DND-41 (cell line): Measurements from ENCODE around the gene NBAS.

Experiments
- ATAC-seq: fragments of 200-7000 bp; cut with Tn5 transposase; 3 replicates; pipeline ENCODE4 v1.9.1; 2021; ENCODE audit warnings: low read depth; ENCODE audit not compliant: insufficient read depth
- DNase-seq: peaks from one replicate; pipeline ENCODE4 v3.0.0-alpha.2; 2020
- H2AFZ ChIP-seq: 2 replicates; pipeline ENCODE4 v1.6.0; 2012; ENCODE audit warnings: low read depth, low read length
- H3K27ac ChIP-seq: 2 replicates; pipeline ENCODE4 v1.5.1; 2012; ENCODE audit warnings: low read length, inconsistent platforms
- H3K27me3 ChIP-seq: fragments of 200-600 bp; sonication (generic); 2 replicates; pipeline ENCODE4 v1.6.0; 2012; ENCODE audit warnings: low read length, mild to moderate bottlenecking, inconsistent platforms; ENCODE audit not compliant: insufficient read depth, poor library complexity
- H3K36me3 ChIP-seq: 2 replicates; pipeline ENCODE4 v1.5.1; 2012; ENCODE audit warnings: low read length, inconsistent platforms; ENCODE audit not compliant: insufficient read depth
- H3K4me1 ChIP-seq: 2 replicates; pipeline ENCODE4 v1.5.1; 2012; ENCODE audit warnings: mild to moderate bottlenecking, low read length; ENCODE audit not compliant: insufficient read depth
- H3K4me2 ChIP-seq: 2 replicates; pipeline ENCODE4 v1.6.0; 2012; ENCODE audit warnings: mild to moderate bottlenecking, moderate library complexity, low read length, inconsistent platforms; ENCODE audit not compliant: insufficient read depth
- H3K4me3 ChIP-seq, 2 experiments: fragments of 200-600 bp in 1 of 2; shearing (Covaris generic) in 1 of 2; 2 replicates each; pipeline ENCODE4 v1.5.1; 2012 to 2016; ENCODE audit warnings: inconsistent platforms in 2 of 2, low read length in 2 of 2, mild to moderate bottlenecking in 2 of 2, low read depth in 1 of 2, moderate library complexity in 1 of 2
- H3K79me2 ChIP-seq: 2 replicates; pipeline ENCODE4 v1.6.0; 2012; ENCODE audit warnings: low read length, inconsistent platforms; ENCODE audit not compliant: insufficient read depth
- H3K9ac ChIP-seq: 2 replicates; pipeline ENCODE4 v1.6.0; 2012; ENCODE audit warnings: low read depth, mild to moderate bottlenecking, inconsistent platforms, low read length, moderate library complexity
- H3K9me3 ChIP-seq: 2 replicates; pipeline ENCODE4 v1.5.1; 2012; ENCODE audit warnings: low read length, moderate library complexity, mild to moderate bottlenecking, inconsistent platforms; ENCODE audit not compliant: insufficient read depth, severe bottlenecking
- H4K20me1 ChIP-seq: 2 replicates; pipeline ENCODE4 v1.6.0; 2012; ENCODE audit warnings: low read length; ENCODE audit not compliant: insufficient read depth
- CTCF ChIP-seq: IDR thresholded peaks from 2 replicates; pipeline ENCODE4 v1.5.1; 2012; ENCODE audit warnings: borderline replicate concordance, low read length, moderate library complexity, mild to moderate bottlenecking; ENCODE audit not compliant: poor library complexity, severe bottlenecking; ENCODE audit errors: extremely low read depth
- EZH2 ChIP-seq: IDR thresholded peaks from 3 replicates; pipeline ENCODE4 v1.6.1; 2012; ENCODE audit warnings: borderline replicate concordance, low read depth, mild to moderate bottlenecking, moderate library complexity, low read length, inconsistent platforms; ENCODE audit not compliant: severe bottlenecking

NBAS gene

GRCh38 chr2:15142069-15142689 lies 419.0 kb downstream of the NBAS start:
- peak overlapping the region; percentile 72 for H3K27ac ChIP-seq
- ATAC-seq (peak; percentile 97), DNase-seq (peak; percentile 82)
- H3K9ac ChIP-seq: peak overlapping the region; percentile 25
- peak overlapping the region in 1 of 2 experiments; percentile 34; a peak in 2 of 4 replicates for H3K4me3 ChIP-seq
- no peaks in the 10 kb centered on the region for H3K9me3 ChIP-seq
- peaks cover 22% of the 10 kb centered on the region for H3K4me1 ChIP-seq
- H2AFZ ChIP-seq: peak overlapping the region; percentile 56
- no peaks in the 10 kb centered on the region for H3K27me3 ChIP-seq
- no peaks in the 10 kb centered on the region for H3K79me2 ChIP-seq
- H3K36me3 ChIP-seq: no peaks in the 10 kb centered on the region
- no peaks in the 10 kb centered on the region; the same call in 1 of the 2 replicates for H4K20me1 ChIP-seq
- TF ChIP-seq CTCF: no peak
- no peak for TF ChIP-seq EZH2
- H3K4me2 ChIP-seq: peak overlapping the region; percentile 52

GRCh38 chr2:15141211-15141610 lies 419.9 kb downstream of the NBAS start:
- Histone ChIP-seq H3K27me3 (no peaks in the 10 kb centered on the region), H3K4me2 (peak overlapping the region; percentile 52)
- peak; percentile 8 for DNase-seq

GRCh38 chr2:15136639-15137038 lies 424.5 kb downstream of the NBAS start:
- TF ChIP-seq EZH2 (no peak), CTCF (no peak)
- no peaks in the 10 kb centered on the region for H4K20me1 ChIP-seq
- no peaks in the 10 kb centered on the region for H3K36me3 ChIP-seq
- H3K9me3 ChIP-seq: no peaks in the 10 kb centered on the region
- H3K4me1 ChIP-seq: peaks cover 9% of the 10 kb centered on the region
- H3K9ac ChIP-seq: no peak overlapping the region
- ATAC-seq (no peak), DNase-seq (no peak)
- no peak overlapping the region for H3K4me3 ChIP-seq
- H3K27me3 ChIP-seq: no peaks in the 10 kb centered on the region
- no peak overlapping the region for H2AFZ ChIP-seq
- no peak overlapping the region for H3K27ac ChIP-seq
- no peaks in the 10 kb centered on the region for H3K79me2 ChIP-seq
- H3K4me2 ChIP-seq: no peak overlapping the region

More at GRCh38 chr2:15141211-15141610, 419.9 kb downstream of the NBAS start:
- TF ChIP-seq EZH2 (no peak), CTCF (no peak)
- Histone ChIP-seq H2AFZ (no peak overlapping the region), H3K9ac (no peak overlapping the region; the same call in 1 of the 2 replicates), H3K9me3 (no peaks in the 10 kb centered on the region), H3K4me1 (peaks cover 22% of the 10 kb centered on the region), H3K36me3 (no peaks in the 10 kb centered on the region), H4K20me1 (no peaks in the 10 kb centered on the region), H3K79me2 (no peaks in the 10 kb centered on the region), H3K27ac (peak overlapping the region; percentile 72), H3K4me3 (peak overlapping the region in 1 of 2 experiments; percentile 34; a peak in 1 of 4 replicates)
- no peak for ATAC-seq
